GM12878 (cell line): ENCODE results near the gene ADARB1. TPM values are rescaled to one million over a fixed set of nuclear protein-coding genes. Genes with fewer than 3 reads are reported as not detected.

Source experiments
- ASH2L ChIP-seq: fragments of 300-600, 200-600 bp; sonication (generic); IDR thresholded peaks from 2 replicates; pipeline ENCODE4 v1.6.1; 2017; ENCODE audit warnings: low read depth, mild to moderate bottlenecking, borderline replicate concordance
- CTCF ChIP-seq, 3 experiments: IDR thresholded peaks in 2 of 3; conservative IDR thresholded peaks in 1 of 3; 2 replicates each; pipeline ENCODE4 v1.5.1; 2011; ENCODE audit warnings: low read depth in 3 of 3, low read length in 3 of 3, mild to moderate bottlenecking in 3 of 3, control low read depth in 2 of 3, moderate library complexity in 2 of 3, inconsistent platforms in 1 of 3, mixed read lengths in 1 of 3; ENCODE audit not compliant: control insufficient read depth in 2 of 3, insufficient read depth in 1 of 3; ENCODE audit errors: extremely low read depth in 1 of 3
- DPF2 ChIP-seq: fragments of 450-650 bp; IDR thresholded peaks from 2 replicates; pipeline ENCODE4 v1.6.1; 2017; ENCODE audit warnings: mild to moderate bottlenecking
- E2F8 ChIP-seq: fragments of 450-650 bp; IDR thresholded peaks from 2 replicates; pipeline ENCODE4 v1.6.1; 2018; ENCODE audit warnings: mild to moderate bottlenecking, low read depth, moderate library complexity; ENCODE audit not compliant: partially characterized antibody
- EP300 ChIP-seq, 2 experiments: fragments of 150-350 bp in 1 of 2; IDR thresholded peaks; 2 replicates each; pipeline ENCODE4 v1.6.1; 2011 to 2012; ENCODE audit warnings: low read depth in 2 of 2, low read length in 2 of 2, borderline replicate concordance in 1 of 2, improper control_type of control experiment in 1 of 2, inconsistent platforms in 1 of 2; ENCODE audit not compliant: control insufficient read depth in 1 of 2
- GABPA ChIP-seq: IDR thresholded peaks from 2 replicates; pipeline ENCODE4 v1.6.1; 2014; ENCODE audit warnings: antibody characterized with exemption, low read depth, mild to moderate bottlenecking, inconsistent platforms
- HDGF ChIP-seq: fragments of 450-650 bp; IDR thresholded peaks from 2 replicates; pipeline ENCODE4 v1.6.1; 2016; ENCODE audit warnings: antibody characterized with exemption
- MAX ChIP-seq: IDR thresholded peaks from 2 replicates; pipeline ENCODE4 v1.6.1; 2012; ENCODE audit warnings: low read depth, low read length, improper control_type of control experiment
- MTA3 ChIP-seq: IDR thresholded peaks from 2 replicates; pipeline ENCODE4 v1.6.1; 2012; ENCODE audit warnings: low read length, inconsistent platforms, borderline replicate concordance
- MYC ChIP-seq: IDR thresholded peaks from 2 replicates; pipeline ENCODE4 v1.6.1; 2011; ENCODE audit warnings: mild to moderate bottlenecking, low read length, moderate library complexity, inconsistent platforms; ENCODE audit not compliant: insufficient read depth, insufficient replicate concordance, insufficient read length, severe bottlenecking
- NFYA ChIP-seq: IDR thresholded peaks from 2 replicates; pipeline ENCODE4 v1.6.1; 2011; ENCODE audit warnings: low read depth, mild to moderate bottlenecking, low read length, improper control_type of control experiment, borderline replicate concordance
- NFYB ChIP-seq: IDR thresholded peaks from 2 replicates; pipeline ENCODE4 v1.6.1; 2011; ENCODE audit warnings: low read depth, mild to moderate bottlenecking, low read length, improper control_type of control experiment, moderate library complexity; ENCODE audit not compliant: insufficient read depth
- PAX8 ChIP-seq: fragments of 450-650 bp; IDR thresholded peaks from 2 replicates; pipeline ENCODE4 v1.6.1; 2017; ENCODE audit warnings: mild to moderate bottlenecking, moderate library complexity
- PBX3 ChIP-seq: IDR thresholded peaks from 2 replicates; pipeline ENCODE4 v1.6.1; 2011; ENCODE audit warnings: mild to moderate bottlenecking, low read depth, low read length, moderate library complexity; ENCODE audit not compliant: insufficient replicate concordance
- RFX5 ChIP-seq: IDR thresholded peaks from 2 replicates; pipeline ENCODE4 v1.6.1; 2011; ENCODE audit warnings: low read depth, low read length, improper control_type of control experiment
- SMAD5 ChIP-seq: IDR thresholded peaks from 2 replicates; pipeline ENCODE4 v1.6.1; 2016; ENCODE audit warnings: antibody characterized with exemption, low read depth
- SMC3 ChIP-seq: IDR thresholded peaks from 2 replicates; pipeline ENCODE4 v1.6.1; 2011; ENCODE audit warnings: low read length, improper control_type of control experiment, borderline replicate concordance
- STAT3 ChIP-seq: IDR thresholded peaks from 2 replicates; pipeline ENCODE4 v1.6.1; 2011; ENCODE audit warnings: low read depth, low read length, improper control_type of control experiment
- SUPT20H ChIP-seq: IDR thresholded peaks from 2 replicates; pipeline ENCODE4 v1.6.1; 2011; ENCODE audit warnings: low read depth, mild to moderate bottlenecking, low read length, moderate library complexity, borderline replicate concordance; ENCODE audit not compliant: control insufficient read depth
- TARDBP ChIP-seq: IDR thresholded peaks from 2 replicates; pipeline ENCODE4 v1.6.1; 2016; ENCODE audit warnings: borderline replicate concordance
- TCF12 ChIP-seq: IDR thresholded peaks from 2 replicates; pipeline ENCODE4 v1.6.1; 2011; ENCODE audit warnings: low read depth, mild to moderate bottlenecking, low read length
- USF1 ChIP-seq: IDR thresholded peaks from 2 replicates; pipeline ENCODE4 v1.6.1; 2011; ENCODE audit warnings: borderline replicate concordance, low read depth, mild to moderate bottlenecking, moderate library complexity, mixed read lengths, low read length; ENCODE audit not compliant: insufficient read depth; ENCODE audit errors: extremely low read length
- ZNF217 ChIP-seq: fragments of 450-650 bp; IDR thresholded peaks from 2 replicates; pipeline ENCODE4 v1.6.1; 2017; ENCODE audit warnings: antibody characterized with exemption, mild to moderate bottlenecking
- polyA plus RNA-seq, 11 experiments: library from polyadenylated mRNA; depleted of rRNA in 4 of 11; unstranded in 6 of 11; stranded (reverse) in 5 of 11; fragments of >200 nt; fragmentation: Nextera tagmentation in 4 of 11; fragmentation: Illumina TruSeq in 1 of 11; extraction: Ambion mirVana in 4 of 11; extraction: Trizol in 1 of 11; gene quantifications; 1 replicate in 1 of 11; 2 replicates in 10 of 11; pipeline versions ENCODE4 v1.2.1 to v1.2.3, GENCODE V29; 2011 to 2016; ENCODE audit warnings: inconsistent platforms in 2 of 11, missing spikeins in 2 of 11, low read depth in 1 of 11
- total RNA-seq, 4 experiments: library from RNA; depleted of rRNA in 3 of 4; stranded (reverse); fragments of >200 nt in 3 of 4; fragmentation: Illumina TruSeq in 1 of 4; extraction: Trizol in 1 of 4; gene quantifications; 2 replicates each; pipeline versions ENCODE4 v1.2.1 to v1.2.3, GENCODE V29; 2013 to 2021

The ADARB1 gene
- total and polyA plus RNA-seq, 10 of the 15 experiments (the other 5 are each of a cell fraction or from before 2014, with no cell fraction given) = 5.7 to 61.7 (median 25.3) TPM

GRCh38 chr21:45109831-45110492 is 35.6 kb downstream of the ADARB1 start (continued):
- TF ChIP-seq TARDBP = no peak
- TF ChIP-seq PBX3 = no peak
- TF ChIP-seq E2F8 = peak; percentile 78
- no peak for TF ChIP-seq NFYB
- TF ChIP-seq CTCF (IDR thresholded peaks at IDR 0.05 in 2 of 3, conservative IDR thresholded peaks at IDR 0.05 in 1 of 3; ENCODE audit: control insufficient read depth in 2 of 3, extremely low read depth in 1 of 3, insufficient read depth in 1 of 3, low read depth in 3 of 3, low read length in 3 of 3) = no peak; a peak in 1 of 6 replicates
- TF ChIP-seq PAX8 = peak; percentile 71; the same call in 1 of the 2 replicates
- no peak; the same call in none of the 2 replicates for TF ChIP-seq ZNF217
- TF ChIP-seq MAX = no peak
- no peak for TF ChIP-seq SMAD5
- TF ChIP-seq GABPA = peak; percentile 57; the same call in 1 of the 2 replicates
- peak; percentile 97 for TF ChIP-seq DPF2
- TF ChIP-seq RFX5 = no peak
- no peak for TF ChIP-seq NFYA
- TF ChIP-seq STAT3 = peak; percentile 98
- peak; percentile 82 to 98; a peak in 3 of 4 replicates for TF ChIP-seq EP300 (IDR thresholded peaks at IDR 0.05; ENCODE audit: borderline replicate concordance in 1 of 2, control insufficient read depth in 1 of 2, low read depth in 2 of 2, low read length in 2 of 2)
- peak; percentile 98 for TF ChIP-seq MTA3
- TF ChIP-seq MYC = no peak
- no peak for TF ChIP-seq SUPT20H
- peak; percentile 85 for TF ChIP-seq TCF12
- no peak for TF ChIP-seq SMC3
- TF ChIP-seq ASH2L = no peak
- TF ChIP-seq USF1 = no peak
- no peak for TF ChIP-seq HDGF
